ENCODE data around the gene GAS5.
"Not testable (repeated sequence)": the region's sequence is repeated elsewhere in the genome, so short reads cannot be mapped to it uniquely, and the experiment has no call there.

- TF ChIP-seq CTCF (conservative IDR thresholded peaks at IDR 0.05; ENCODE audit: low read depth in 2 of 2); JUNB (IDR thresholded peaks at IDR 0.05; ENCODE audit: unreplicated experiment); EZH2phosphoT487 (IDR thresholded peaks at IDR 0.05; ENCODE audit: unreplicated experiment); POLR2AphosphoS5 (IDR thresholded peaks at IDR 0.05; ENCODE audit: low read depth); EZH2 (IDR thresholded peaks at IDR 0.05; ENCODE audit: low read depth, unreplicated experiment); REST (IDR thresholded peaks at IDR 0.05; ENCODE audit: unreplicated experiment); ZNF114 (CRISPR knock-in tag; IDR thresholded peaks at IDR 0.05); NANOG (IDR thresholded peaks at IDR 0.05; ENCODE audit: borderline replicate concordance); ZNF331 (CRISPR knock-in tag; IDR thresholded peaks at IDR 0.05; ENCODE audit: low read depth); CREB1 (CRISPR knock-in tag; IDR thresholded peaks at IDR 0.05; ENCODE audit: low read depth); STAT1 (IDR thresholded peaks at IDR 0.05; ENCODE audit: unreplicated experiment): not testable (repeated sequence)
- TF ChIP-seq, protein P1, sequence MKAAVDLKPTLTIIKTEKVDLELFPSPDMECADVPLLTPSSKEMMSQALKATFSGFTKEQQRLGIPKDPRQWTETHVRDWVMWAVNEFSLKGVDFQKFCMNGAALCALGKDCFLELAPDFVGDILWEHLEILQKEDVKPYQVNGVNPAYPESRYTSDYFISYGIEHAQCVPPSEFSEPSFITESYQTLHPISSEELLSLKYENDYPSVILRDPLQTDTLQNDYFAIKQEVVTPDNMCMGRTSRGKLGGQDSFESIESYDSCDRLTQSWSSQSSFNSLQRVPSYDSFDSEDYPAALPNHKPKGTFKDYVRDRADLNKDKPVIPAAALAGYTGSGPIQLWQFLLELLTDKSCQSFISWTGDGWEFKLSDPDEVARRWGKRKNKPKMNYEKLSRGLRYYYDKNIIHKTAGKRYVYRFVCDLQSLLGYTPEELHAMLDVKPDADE (IDR thresholded peaks at IDR 0.05), result not testable (repeated sequence)
Observed at GRCh38 chr1:173859547-173859946, 8.2 kb downstream of the GAS5 start.
